Measurements from ENCODE around the gene SERTAD4.
A peak's percentile ranks its signal among the peaks of the same experiment; 100 is the strongest.

Gene SERTAD4

DNA sequence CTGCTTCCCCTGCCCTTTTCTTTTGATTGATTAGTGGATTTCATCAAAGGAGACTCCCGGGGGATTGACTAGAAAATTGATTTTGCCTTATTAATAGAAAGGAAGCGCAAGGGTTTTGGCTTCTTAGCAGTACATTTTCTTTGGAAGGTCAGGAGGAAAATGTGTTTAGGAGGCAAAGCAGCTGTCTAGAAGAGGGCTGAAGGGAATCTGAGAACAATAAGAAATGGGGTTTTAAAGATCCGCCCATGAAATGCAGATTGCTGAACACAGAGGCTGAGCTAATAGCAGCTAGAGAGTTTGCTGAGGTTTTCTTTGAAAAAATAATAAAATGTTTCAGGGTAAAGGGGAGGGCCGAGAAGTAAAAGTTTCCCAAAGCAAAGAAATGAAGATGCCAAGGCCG, 4.9 kb downstream of the SERTAD4 start:
- H2AFZ ChIP-seq (ENCODE audit: low read length) = no peak overlapping the region
- no peaks in the 10 kb centered on the region for H3K27me3 ChIP-seq (ENCODE audit: insufficient read depth, low read length, poor library complexity, severe bottlenecking)
- H3K36me3 ChIP-seq (ENCODE audit: insufficient read depth, low read length) = no peaks in the 10 kb centered on the region
- H3K9ac ChIP-seq (ENCODE audit: low read depth, low read length, poor library complexity, severe bottlenecking) = no peak overlapping the region
- H3K4me2 ChIP-seq (ENCODE audit: low read depth, low read length, poor library complexity, severe bottlenecking) = no peak overlapping the region
- H3K9me2 ChIP-seq (replicated peaks; ENCODE audit: low read depth, low read length) = no peaks in the 10 kb centered on the region
- H3K4me3 ChIP-seq (ENCODE audit: low read length, poor library complexity, severe bottlenecking) = no peak overlapping the region
- H4K20me1 ChIP-seq (ENCODE audit: insufficient read depth, low read length, poor library complexity, severe bottlenecking) = no peaks in the 10 kb centered on the region
- H3K79me2 ChIP-seq (ENCODE audit: insufficient read depth, low read length) = no peaks in the 10 kb centered on the region
- no peak for TF ChIP-seq EZH2phosphoT487 (IDR thresholded peaks at IDR 0.05; ENCODE audit: borderline replicate concordance)
- TF ChIP-seq, protein P1, sequence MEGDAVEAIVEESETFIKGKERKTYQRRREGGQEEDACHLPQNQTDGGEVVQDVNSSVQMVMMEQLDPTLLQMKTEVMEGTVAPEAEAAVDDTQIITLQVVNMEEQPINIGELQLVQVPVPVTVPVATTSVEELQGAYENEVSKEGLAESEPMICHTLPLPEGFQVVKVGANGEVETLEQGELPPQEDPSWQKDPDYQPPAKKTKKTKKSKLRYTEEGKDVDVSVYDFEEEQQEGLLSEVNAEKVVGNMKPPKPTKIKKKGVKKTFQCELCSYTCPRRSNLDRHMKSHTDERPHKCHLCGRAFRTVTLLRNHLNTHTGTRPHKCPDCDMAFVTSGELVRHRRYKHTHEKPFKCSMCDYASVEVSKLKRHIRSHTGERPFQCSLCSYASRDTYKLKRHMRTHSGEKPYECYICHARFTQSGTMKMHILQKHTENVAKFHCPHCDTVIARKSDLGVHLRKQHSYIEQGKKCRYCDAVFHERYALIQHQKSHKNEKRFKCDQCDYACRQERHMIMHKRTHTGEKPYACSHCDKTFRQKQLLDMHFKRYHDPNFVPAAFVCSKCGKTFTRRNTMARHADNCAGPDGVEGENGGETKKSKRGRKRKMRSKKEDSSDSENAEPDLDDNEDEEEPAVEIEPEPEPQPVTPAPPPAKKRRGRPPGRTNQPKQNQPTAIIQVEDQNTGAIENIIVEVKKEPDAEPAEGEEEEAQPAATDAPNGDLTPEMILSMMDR (conservative IDR thresholded peaks at IDR 0.05; ENCODE audit: low read length) = no peak
- H3F3A ChIP-seq (ENCODE audit: low read depth) = no peaks in the 10 kb centered on the region
- no peaks in the 10 kb centered on the region for H3K9me3 ChIP-seq (ENCODE audit: insufficient read depth, low read depth, low read length)
- H3K4me1 ChIP-seq (ENCODE audit: insufficient read depth, low read length, poor library complexity, severe bottlenecking) = no peaks in the 10 kb centered on the region

DNA sequence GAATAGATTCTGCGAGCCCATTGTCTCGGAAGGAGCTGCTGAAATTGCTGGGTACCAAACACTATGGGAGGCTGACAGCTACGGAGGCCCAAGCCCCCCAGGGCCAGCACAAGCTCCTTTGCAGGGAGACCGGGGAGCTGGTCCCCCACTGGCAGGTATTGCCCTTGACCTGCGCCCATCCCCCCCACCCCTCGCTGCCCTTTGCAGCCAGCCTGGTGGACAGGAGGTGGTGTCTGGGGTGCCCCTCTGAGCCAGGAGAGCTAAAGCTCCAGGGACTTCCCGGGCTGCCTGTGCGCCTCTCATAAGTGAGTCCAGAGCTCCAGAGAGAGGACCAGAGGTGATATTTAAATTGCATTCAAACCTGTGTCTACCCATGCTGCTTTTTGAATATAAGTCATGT, 5.4 kb downstream of the SERTAD4 start:
- no peaks in the 10 kb centered on the region for H3K9me3 ChIP-seq (ENCODE audit: insufficient read depth, low read depth, low read length)
- H3K9ac ChIP-seq (ENCODE audit: low read depth, low read length, poor library complexity, severe bottlenecking) = no peak overlapping the region
- H3K4me3 ChIP-seq (ENCODE audit: low read length, poor library complexity, severe bottlenecking) = no peak overlapping the region
- no peak overlapping the region for H3K4me2 ChIP-seq (ENCODE audit: low read depth, low read length, poor library complexity, severe bottlenecking)
- no peaks in the 10 kb centered on the region for H3K9me2 ChIP-seq (replicated peaks; ENCODE audit: low read depth, low read length)
- no peaks in the 10 kb centered on the region for H3K27me3 ChIP-seq (ENCODE audit: insufficient read depth, low read length, poor library complexity, severe bottlenecking)
- H3K79me2 ChIP-seq (ENCODE audit: insufficient read depth, low read length) = no peaks in the 10 kb centered on the region
- H3F3A ChIP-seq (ENCODE audit: low read depth) = no peaks in the 10 kb centered on the region
- H2AFZ ChIP-seq (ENCODE audit: low read length) = no peak overlapping the region
- no peaks in the 10 kb centered on the region for H3K4me1 ChIP-seq (ENCODE audit: insufficient read depth, low read length, poor library complexity, severe bottlenecking)
- no peaks in the 10 kb centered on the region for H3K36me3 ChIP-seq (ENCODE audit: insufficient read depth, low read length)
- H4K20me1 ChIP-seq (ENCODE audit: insufficient read depth, low read length, poor library complexity, severe bottlenecking) = no peaks in the 10 kb centered on the region
- TF ChIP-seq, protein P1 (conservative IDR thresholded peaks at IDR 0.05; ENCODE audit: low read length) = no peak
- no peak for TF ChIP-seq EZH2phosphoT487 (IDR thresholded peaks at IDR 0.05; ENCODE audit: borderline replicate concordance)

- Histone ChIP-seq H4K20me1 (ENCODE audit: insufficient read depth, low read length, poor library complexity, severe bottlenecking) (no peaks in the 10 kb centered on the region), H2AFZ (ENCODE audit: low read length) (no peak overlapping the region), H3K36me3 (ENCODE audit: insufficient read depth, low read length) (no peaks in the 10 kb centered on the region), H3K4me3 (ENCODE audit: low read length, poor library complexity, severe bottlenecking) (no peak overlapping the region), H3K27me3 (ENCODE audit: insufficient read depth, low read length, poor library complexity, severe bottlenecking) (no peaks in the 10 kb centered on the region), H3K9me3 (ENCODE audit: insufficient read depth, low read depth, low read length) (no peaks in the 10 kb centered on the region), H3K79me2 (ENCODE audit: insufficient read depth, low read length) (no peaks in the 10 kb centered on the region), H3K4me2 (ENCODE audit: low read depth, low read length, poor library complexity, severe bottlenecking) (no peak overlapping the region), H3K9me2 (replicated peaks; ENCODE audit: low read depth, low read length) (no peaks in the 10 kb centered on the region), H3F3A (ENCODE audit: low read depth) (no peaks in the 10 kb centered on the region), H3K9ac (ENCODE audit: low read depth, low read length, poor library complexity, severe bottlenecking) (no peak overlapping the region), H3K4me1 (ENCODE audit: insufficient read depth, low read length, poor library complexity, severe bottlenecking) (no peaks in the 10 kb centered on the region)
- TF ChIP-seq, protein P1 (conservative IDR thresholded peaks at IDR 0.05; ENCODE audit: low read length) = peak; percentile 53
- TF ChIP-seq EZH2phosphoT487 (IDR thresholded peaks at IDR 0.05; ENCODE audit: borderline replicate concordance) = no peak
Observed at GRCh38 chr1:210239349-210240111, 6.9 kb downstream of the SERTAD4 start.

Measured in Loucy (cell line).